K562 (cell line): ENCODE data around the gene YJU2. TPM values are rescaled to one million over a fixed set of nuclear protein-coding genes. Genes with fewer than 3 reads are reported as not detected.
A peak's percentile ranks its signal among the peaks of the same experiment; 100 is the strongest.

Experiments used
- ATAC-seq: fragments of 200-7000 bp; cut with Tn5 transposase; 3 replicates; pipeline ENCODE4 v1.9.1; 2020; ENCODE audit warnings: moderate library complexity
- BruUV-seq: library from RNA; stranded (reverse); fragments of 400-500 nt; replicated peaks from 2 replicates; lab custom pipeline; 2021; lab: Mats Ljungman, UMichigan
- CTCF ChIA-PET: fragments of 300-600 bp; formaldehyde crosslinking; extraction: SDS; loops from one replicate; lab custom pipeline; 2021; ENCODE audit warnings: low intra/inter-chr PET ratio; lab: Yijun Ruan, JAX
- POLR2A ChIA-PET: fragments of 300-600, 350-650 bp; sonication (Branson Sonifier 250); formaldehyde crosslinking; extraction: SDS; loops from one replicate; lab custom pipeline; 2021; ENCODE audit warnings: antibody characterized with exemption, inconsistent platforms; lab: Yijun Ruan, JAX
- DNase-seq, 4 experiments: peaks; one replicate each; pipeline versions ENCODE4 v3.0.0 to v3.0.0-alpha.2; 2011 to 2018; ENCODE audit warnings: low spot score in 3 of 4, mixed read lengths in 3 of 4; ENCODE audit errors: extremely low read depth in 1 of 4
- FAIRE-seq: peaks from 2 replicates; lab custom pipeline; 2011; peaks lifted over from hg19 to GRCh38; lab: Jason Lieb, UNC
- H2AFZ ChIP-seq: 2 replicates; pipeline ENCODE4 v1.6.0; 2011; ENCODE audit warnings: low read depth, low read length, control low read depth, inconsistent platforms
- H3K27ac ChIP-seq: fragments of 200-600 bp; 3 replicates; pipeline ENCODE4 v1.8.0; 2011; ENCODE audit warnings: low read depth, mild to moderate bottlenecking, control low read depth, inconsistent platforms, low read length, moderate library complexity, mixed read lengths; ENCODE audit errors: extremely low read depth
- H3K27me3 ChIP-seq, 2 experiments: fragments of 300-600 bp in 1 of 2; 2 replicates in 1 of 2; 3 replicates in 1 of 2; pipeline versions ENCODE4 v1.6.0 to v1.8.0; 2011; ENCODE audit warnings: inconsistent platforms in 2 of 2, low read length in 2 of 2, mild to moderate bottlenecking in 1 of 2, mixed read lengths in 1 of 2, moderate library complexity in 1 of 2; ENCODE audit not compliant: control insufficient read depth in 2 of 2, insufficient read depth in 2 of 2
- H3K36me3 ChIP-seq: fragments of 300-600 bp; 3 replicates; pipeline ENCODE4 v1.8.0; 2011; ENCODE audit warnings: mild to moderate bottlenecking, low read length, inconsistent platforms; ENCODE audit not compliant: control insufficient read depth, insufficient read depth
- H3K4me1 ChIP-seq, 2 experiments: fragments of 200-600 bp in 1 of 2; replicated peaks in 1 of 2; 2 replicates in 1 of 2; 3 replicates in 1 of 2; pipeline versions ENCODE4 v1.5.1 to v1.8.0; 2011; ENCODE audit warnings: inconsistent platforms in 2 of 2, low read length in 2 of 2, mild to moderate bottlenecking in 1 of 2, mixed read lengths in 1 of 2, moderate library complexity in 1 of 2; ENCODE audit not compliant: control insufficient read depth in 2 of 2, insufficient read depth in 2 of 2
- H3K4me2 ChIP-seq: 2 replicates; pipeline ENCODE4 v1.6.1; 2011; ENCODE audit warnings: low read length, control low read depth, inconsistent platforms, mixed read lengths; ENCODE audit not compliant: insufficient read depth
- H3K4me3 ChIP-seq: fragments of 200-600 bp; sonication (generic), shearing (Covaris generic); 2 replicates; pipeline ENCODE4 v1.5.1; 2016; ENCODE audit warnings: control low read depth, inconsistent platforms
- H3K79me2 ChIP-seq: fragments of 200-600 bp; 3 replicates; pipeline ENCODE4 v1.8.0; 2011; ENCODE audit warnings: low read length, inconsistent platforms; ENCODE audit not compliant: control insufficient read depth, insufficient read depth
- H3K9ac ChIP-seq, 2 experiments: 2 replicates each; pipeline versions ENCODE4 v1.6.0 to v1.6.1; 2011; ENCODE audit warnings: low read depth in 2 of 2, low read length in 2 of 2, control low read depth in 1 of 2, inconsistent platforms in 1 of 2, mild to moderate bottlenecking in 1 of 2, mixed read lengths in 1 of 2; ENCODE audit not compliant: insufficient read depth in 1 of 2
- H3K9me1 ChIP-seq: one replicate; pipeline ENCODE4 v1.6.0; 2011; ENCODE audit warnings: inconsistent platforms, mild to moderate bottlenecking, low read length, moderate library complexity; ENCODE audit not compliant: control insufficient read depth, insufficient read depth
- H3K9me3 ChIP-seq: replicated peaks from 2 replicates; pipeline ENCODE4 v1.5.1; 2011; ENCODE audit warnings: low read depth, low read length, inconsistent platforms; ENCODE audit not compliant: control insufficient read depth, insufficient read depth
- H4K20me1 ChIP-seq: replicated peaks from 2 replicates; pipeline ENCODE4 v1.6.1; 2011; ENCODE audit warnings: low read length, inconsistent platforms, mixed read lengths; ENCODE audit not compliant: control insufficient read depth, insufficient read depth
- E2F4 ChIP-seq: sonication (generic); formaldehyde crosslinking; IDR thresholded peaks from 2 replicates; pipeline ENCODE4 v1.8.0; 2022; ENCODE audit warnings: mild to moderate bottlenecking, low read depth, missing genetic modification reagents
- NR2C2 ChIP-seq, 2 experiments: fragments of 200-800 bp in 1 of 2; sonication (Bioruptor generic) in 1 of 2; sonication (generic) in 1 of 2; formaldehyde crosslinking in 1 of 2; IDR thresholded peaks; 2 replicates each; pipeline versions ENCODE4 v1.6.1 to v1.8.0; 2016 to 2022; ENCODE audit warnings: mild to moderate bottlenecking in 1 of 2, missing compliant biosample characterization in 1 of 2, missing genetic modification characterization in 1 of 2, missing genetic modification reagents in 1 of 2
- TFAP4 ChIP-seq: sonication (generic); formaldehyde crosslinking; IDR thresholded peaks from 2 replicates; pipeline ENCODE4 v1.8.0; 2022; ENCODE audit warnings: missing genetic modification reagents, mild to moderate bottlenecking, moderate library complexity, borderline replicate concordance
- ZBTB43 ChIP-seq: sonication (generic); formaldehyde crosslinking; IDR thresholded peaks from 2 replicates; pipeline ENCODE4 v1.8.0; 2023; ENCODE audit warnings: mild to moderate bottlenecking, missing genetic modification reagents
- WGBS: fragments of 100-300 bp; shearing (Covaris generic); methylation state at CpG from one replicate; pipeline ENCODE4 v1.1.6; 2016; ENCODE audit warnings: low coverage, mixed read lengths; ENCODE audit not compliant: insufficient coverage; ENCODE audit errors: missing lambda C conversion rate; 5-methylcytosine and 5-hydroxymethylcytosine counted together
- in situ Hi-C: fragments of 300-500 bp; cut with MboI; formaldehyde crosslinking; loops from 4 replicates; pipeline ENCODE4 v1.15.0; 2018; ENCODE audit warnings: inconsistent platforms, mixed read lengths
- intact Hi-C: fragments of 100-400 bp; cut with micrococcal nuclease; formaldehyde crosslinking; loops from 2 replicates; pipeline ENCODE4 v1.14.2; 2022
- polyA plus RNA-seq, 8 experiments: library from polyadenylated mRNA; depleted of rRNA in 4 of 8; stranded (reverse) in 5 of 8; unstranded in 3 of 8; fragments of >200 nt; fragmentation: Nextera tagmentation in 2 of 8; fragmentation: Illumina TruSeq in 1 of 8; extraction: Ambion mirVana in 2 of 8; extraction: Trizol in 1 of 8; gene quantifications; 2 replicates each; pipeline versions ENCODE4 v1.2.1 to v1.2.3, GENCODE V29; 2011 to 2014; ENCODE audit warnings: inconsistent platforms in 1 of 8, missing spikeins in 1 of 8
- total RNA-seq, 7 experiments: library from RNA; depleted of rRNA in 6 of 7; stranded (reverse); fragments of >200 nt in 6 of 7; fragmentation: Illumina TruSeq in 2 of 7; extraction: Trizol in 2 of 7; gene quantifications; 2 replicates each; pipeline versions ENCODE4 v1.2.1 to v1.2.3, GENCODE V29; 2011 to 2021; ENCODE audit warnings: low replicate concordance in 1 of 7
- TF ChIP-seq, protein P1 (sequence below): fragments of 200-800 bp; sonication (Bioruptor generic); IDR thresholded peaks from 2 replicates; pipeline ENCODE4 v1.6.1; 2017; ENCODE audit warnings: missing genetic modification characterization, missing compliant biosample characterization

YJU2 gene
- total and polyA plus RNA-seq, 9 of the 15 experiments (the other 6 are each of a cell fraction or from before 2014, with no cell fraction given): 0.41 to 34.9 (median 19.3) TPM

DNA sequence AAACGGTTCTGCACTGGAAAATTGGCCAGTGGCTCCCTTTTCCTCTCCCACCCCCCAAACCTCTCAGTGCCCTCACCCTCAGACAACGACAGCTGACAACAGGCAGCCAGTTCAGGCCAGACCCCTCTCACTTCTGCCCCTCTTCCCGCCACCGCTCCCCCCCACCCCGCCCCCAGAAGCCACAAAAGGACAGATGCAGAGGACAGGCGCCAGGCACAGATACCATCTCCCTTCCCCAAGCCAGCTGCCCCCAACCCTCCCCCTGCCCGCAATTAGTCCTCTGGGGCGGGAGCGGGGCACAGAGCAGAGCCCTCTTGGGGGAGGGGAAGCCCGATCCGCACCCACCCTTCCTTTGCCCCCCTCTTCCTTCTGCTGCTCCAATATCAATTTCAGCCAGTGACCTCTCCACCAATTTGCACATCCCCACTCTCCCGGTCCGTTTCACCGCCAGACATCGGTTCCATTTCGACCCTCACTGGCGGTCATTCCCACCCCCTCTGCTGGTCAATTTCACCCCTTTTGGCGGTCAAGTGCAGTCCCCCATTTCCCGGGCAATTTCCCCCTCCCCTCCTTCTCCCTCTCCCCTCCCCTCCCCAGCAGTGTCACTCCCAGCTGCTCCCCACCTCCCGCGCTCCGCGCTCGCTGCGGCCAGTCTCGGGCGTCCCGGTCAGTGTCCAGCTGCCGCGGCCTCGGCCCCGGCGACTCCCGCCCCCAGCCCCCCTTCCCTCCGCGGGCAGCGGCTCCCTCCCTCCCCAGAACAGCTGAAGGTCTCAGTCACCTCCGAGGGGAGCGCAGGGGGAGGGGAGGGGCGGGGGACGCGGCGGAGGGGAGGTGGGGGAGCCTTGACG is 31.8 kb downstream of the YJU2 start, which contains the start of gene SHD:
TSS of gene SHD (plus strand) at position 848 of the 848 bp plus-strand sequence. CDS start 798 bp downstream, outside the sequence.
- ChIA-PET CTCF (no interaction called here), POLR2A (interaction anchor here (0.5 to 1.6 kb wide), 4 partner anchors 15 to 165 kb away, joined by 3 to 4 read pairs (median 3); no protein-coding TSS in a partner anchor)
- H3K27ac ChIP-seq: no peak within 1 kb of the TSS
- no TSS peak for BruUV-seq
- H3K9me1 ChIP-seq: no peaks in the 10 kb centered on the region
- peak; percentile 75 for ATAC-seq
- peak within 1 kb of the TSS in 1 of 2 experiments; percentile 61; a peak in 2 of 4 replicates for H3K9ac ChIP-seq
- no peak within 1 kb of the TSS for H3K4me2 ChIP-seq
- no peak for TF ChIP-seq E2F4 (CRISPR knock-in tag)
- no peak for TF ChIP-seq NR2C2 (CRISPR knock-in tag; IDR thresholded peaks at IDR 0.05)
- no peak for TF ChIP-seq NR2C2 (tag; IDR thresholded peaks at IDR 0.05)
- peak; percentile 51; the same call in 1 of the 2 replicates for TF ChIP-seq TFAP4 (CRISPR knock-in tag)
- TF ChIP-seq, protein P1, sequence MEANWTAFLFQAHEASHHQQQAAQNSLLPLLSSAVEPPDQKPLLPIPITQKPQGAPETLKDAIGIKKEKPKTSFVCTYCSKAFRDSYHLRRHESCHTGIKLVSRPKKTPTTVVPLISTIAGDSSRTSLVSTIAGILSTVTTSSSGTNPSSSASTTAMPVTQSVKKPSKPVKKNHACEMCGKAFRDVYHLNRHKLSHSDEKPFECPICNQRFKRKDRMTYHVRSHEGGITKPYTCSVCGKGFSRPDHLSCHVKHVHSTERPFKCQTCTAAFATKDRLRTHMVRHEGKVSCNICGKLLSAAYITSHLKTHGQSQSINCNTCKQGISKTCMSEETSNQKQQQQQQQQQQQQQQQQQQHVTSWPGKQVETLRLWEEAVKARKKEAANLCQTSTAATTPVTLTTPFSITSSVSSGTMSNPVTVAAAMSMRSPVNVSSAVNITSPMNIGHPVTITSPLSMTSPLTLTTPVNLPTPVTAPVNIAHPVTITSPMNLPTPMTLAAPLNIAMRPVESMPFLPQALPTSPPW (CRISPR knock-in tag): peak; percentile 70
- no peak for TF ChIP-seq ZBTB43 (CRISPR knock-in tag)
- no peak within 1 kb of the TSS for H3K4me3 ChIP-seq
- H3K4me1 ChIP-seq: peaks cover 0 to 18% of the 10 kb centered on the region in 2 experiments; a peak in 4 of 5 replicates
- intact Hi-C loops: no loop called here
- peaks cover 16 to 24% of the 10 kb centered on the region in 2 experiments; a peak in 4 of 5 replicates for H3K27me3 ChIP-seq
- H3K9me3 ChIP-seq: no peaks in the 10 kb centered on the region
- 0 out of 2 replicates have a peak, but pooled peaks cover 5% of the 10 kb centered on the region for H4K20me1 ChIP-seq
- H3K36me3 ChIP-seq: no peaks in the 10 kb centered on the region
- H3K79me2 ChIP-seq: no peaks in the 10 kb centered on the region
- no peak within 1 kb of the TSS for H2AFZ ChIP-seq
- DNase-seq: peak in 3 of 4 experiments; percentile 32 to 67 (median 65)
- no peak for FAIRE-seq
- in situ Hi-C loops: loop anchor here (10.0 kb wide), 1 partner anchor 66 kb away; the partner anchor contains the start of gene MPND
- WGBS: 1% methylated on average over 10 of the region's 44 CpGs
